GM23248 (cell line): Measurements from ENCODE around the gene LCN6. TPM values are rescaled to one million over a fixed set of nuclear protein-coding genes. Genes with fewer than 3 reads are reported as not detected.

Experiments
- DNase-seq: peaks from one replicate; pipeline ENCODE4 v3.0.0-alpha.2; 2015
- H2AFZ ChIP-seq: fragments of 200-600 bp; sonication (generic); 2 replicates; pipeline ENCODE4 v1.6.1; 2016; ENCODE audit warnings: antibody characterized with exemption
- H3F3A ChIP-seq: fragments of 200-600 bp; sonication (generic); 2 replicates; pipeline ENCODE4 v1.6.1; 2016; ENCODE audit warnings: mild to moderate bottlenecking, antibody characterized with exemption, mixed run types; ENCODE audit not compliant: insufficient read depth
- H3K27ac ChIP-seq: fragments of 200-600 bp; sonication (generic); 2 replicates; pipeline ENCODE4 v1.5.1; 2016; ENCODE audit warnings: mild to moderate bottlenecking
- H3K27me3 ChIP-seq: fragments of 200-600 bp; sonication (generic); replicated peaks from 2 replicates; pipeline ENCODE4 v1.6.1; 2016; ENCODE audit warnings: mild to moderate bottlenecking; ENCODE audit not compliant: insufficient read depth
- H3K36me3 ChIP-seq: fragments of 200-600 bp; sonication (generic); 2 replicates; pipeline ENCODE4 v1.6.1; 2016; ENCODE audit warnings: low read depth, mild to moderate bottlenecking
- H3K4me1 ChIP-seq: fragments of 200-600 bp; sonication (generic); 2 replicates; pipeline ENCODE4 v1.6.1; 2016; ENCODE audit warnings: mild to moderate bottlenecking; ENCODE audit not compliant: insufficient read depth
- H3K4me2 ChIP-seq: fragments of 200-600 bp; sonication (generic); one replicate; pipeline ENCODE4 v1.6.1; 2016; ENCODE audit warnings: mild to moderate bottlenecking; ENCODE audit not compliant: unreplicated experiment
- H3K4me3 ChIP-seq: fragments of 200-600 bp; sonication (generic); 2 replicates; pipeline ENCODE4 v1.5.1; 2016; ENCODE audit warnings: mild to moderate bottlenecking
- H3K79me2 ChIP-seq: fragments of 200-600 bp; sonication (generic); 2 replicates; pipeline ENCODE4 v1.6.1; 2016; ENCODE audit warnings: mild to moderate bottlenecking; ENCODE audit not compliant: insufficient read depth
- H3K9ac ChIP-seq: fragments of 200-600 bp; sonication (generic); 2 replicates; pipeline ENCODE4 v1.6.1; 2016; ENCODE audit warnings: mild to moderate bottlenecking
- H3K9me2 ChIP-seq: fragments of 200-600 bp; sonication (generic); 2 replicates; pipeline ENCODE4 v1.6.1; 2016; ENCODE audit warnings: mixed run types, mild to moderate bottlenecking, moderate library complexity; ENCODE audit not compliant: insufficient read depth
- H3K9me3 ChIP-seq: fragments of 200-600 bp; sonication (generic); one replicate; pipeline ENCODE4 v1.6.1; 2017; ENCODE audit warnings: low read depth
- H4K20me1 ChIP-seq: fragments of 200-600 bp; sonication (generic); 2 replicates; pipeline ENCODE4 v1.6.0; 2016; ENCODE audit not compliant: insufficient read depth
- EZH2 ChIP-seq: fragments of 200-600 bp; sonication (generic); IDR thresholded peaks from 2 replicates; pipeline ENCODE4 v1.6.1; 2018; ENCODE audit warnings: antibody characterized with exemption, mild to moderate bottlenecking; ENCODE audit not compliant: insufficient read depth, poor library complexity, severe bottlenecking
- EZH2phosphoT487 ChIP-seq: fragments of 200-600 bp; sonication (generic); IDR thresholded peaks from 2 replicates; pipeline ENCODE4 v1.6.1; 2018; ENCODE audit warnings: antibody characterized with exemption, moderate library complexity, mild to moderate bottlenecking, low read depth; ENCODE audit not compliant: insufficient read depth
- WGBS, 2 experiments: methylation state at CpG; one replicate each; pipeline ENCODE4 v1.1.6; 2015 to 2017; ENCODE audit warnings: low lambda C conversion rate in 2 of 2, low coverage in 1 of 2; ENCODE audit errors: missing lambda C conversion rate in 2 of 2; 5-methylcytosine and 5-hydroxymethylcytosine counted together
- in situ Hi-C: fragments of 300-500 bp; cut with MboI; formaldehyde crosslinking; loops from 2 replicates; pipeline ENCODE4 v1.15.0; 2020
- polyA plus RNA-seq: library from polyadenylated mRNA; unstranded; fragments of >200 nt; fragmentation: Nextera tagmentation; extraction: Ambion mirVana; gene quantifications from 2 replicates; pipeline ENCODE4 v1.2.1, GENCODE V29; 2016
- total RNA-seq: library from RNA; depleted of rRNA; stranded (reverse); fragments of >200 nt; shearing (Covaris generic); gene quantifications from 2 replicates; pipeline ENCODE4 v1.2.3, GENCODE V29; 2014

Gene LCN6
- total and polyA plus RNA-seq, 2 experiments from 2014 or later: not detected

GRCh38 chr9:136733611-136734010 lies 14.7 kb downstream of the LCN6 start:
- H3K9ac ChIP-seq: no peak overlapping the region
- H4K20me1 ChIP-seq: no peaks in the 10 kb centered on the region
- no peak for DNase-seq
- H2AFZ ChIP-seq: no peak overlapping the region
- H3K4me1 ChIP-seq: peaks cover 4% of the 10 kb centered on the region; the same call in 1 of the 2 replicates
- TF ChIP-seq EZH2phosphoT487 (no peak), EZH2 (no peak)
- 74 to 77% methylated on average over 12 of the region's 12 CpGs for WGBS, 2 experiments
- 0 out of 2 replicates have a peak, but pooled peaks cover 4% of the 10 kb centered on the region for H3F3A ChIP-seq
- H3K27me3 ChIP-seq: peaks cover 5% of the 10 kb centered on the region; the same call in 1 of the 2 replicates
- in situ Hi-C loops: no loop called here
- no peaks in the 10 kb centered on the region for H3K9me3 ChIP-seq
- H3K9me2 ChIP-seq: no peaks in the 10 kb centered on the region
- H3K4me3 ChIP-seq: no peak overlapping the region
- H3K79me2 ChIP-seq: peaks cover 32% of the 10 kb centered on the region
- H3K4me2 ChIP-seq: no peak overlapping the region
- H3K27ac ChIP-seq: no peak overlapping the region
- no peaks in the 10 kb centered on the region for H3K36me3 ChIP-seq

- DNase-seq: no peak
- peaks cover 35% of the 10 kb centered on the region for H3K79me2 ChIP-seq
- 61 to 68% methylated on average over 16 of the region's 16 CpGs for WGBS, 2 experiments
- peaks cover 4% of the 10 kb centered on the region; the same call in 1 of the 2 replicates for H3K4me1 ChIP-seq
- no peak for TF ChIP-seq EZH2phosphoT487
- no peak for TF ChIP-seq EZH2
- no peak overlapping the region for H3K4me3 ChIP-seq
- no peaks in the 10 kb centered on the region for H4K20me1 ChIP-seq
- H3K9me3 ChIP-seq: no peaks in the 10 kb centered on the region
- H3F3A ChIP-seq: 0 out of 2 replicates have a peak, but pooled peaks cover 4% of the 10 kb centered on the region
- H3K9me2 ChIP-seq: no peaks in the 10 kb centered on the region
- H3K27ac ChIP-seq: no peak overlapping the region
- in situ Hi-C loops: no loop called here
- H2AFZ ChIP-seq: no peak overlapping the region
- no peak overlapping the region for H3K9ac ChIP-seq
- H3K27me3 ChIP-seq: no peaks in the 10 kb centered on the region
- H3K36me3 ChIP-seq: no peaks in the 10 kb centered on the region
- no peak overlapping the region for H3K4me2 ChIP-seq
Measured at GRCh38 chr9:136732444-136733178, 15.7 kb downstream of the LCN6 start.

- Histone ChIP-seq H3K4me1 (peaks cover 20% of the 10 kb centered on the region), H3K4me3 (no peak overlapping the region), H3K9ac (no peak overlapping the region), H3K27ac (no peak overlapping the region), H3K27me3 (no peaks in the 10 kb centered on the region), H3K4me2 (no peak overlapping the region), H3K36me3 (peaks cover 5% of the 10 kb centered on the region; the same call in 1 of the 2 replicates), H4K20me1 (peaks cover 11% of the 10 kb centered on the region; the same call in 1 of the 2 replicates), H3F3A (peaks cover 23% of the 10 kb centered on the region; the same call in 1 of the 2 replicates), H2AFZ (no peak overlapping the region), H3K79me2 (peaks cover 59% of the 10 kb centered on the region), H3K9me2 (no peaks in the 10 kb centered on the region), H3K9me3 (no peaks in the 10 kb centered on the region)
- in situ Hi-C loops: no loop called here
- WGBS, 2 experiments: 97 to 98% methylated on average over 8 of the region's 8 CpGs
- DNase-seq: no peak
- TF ChIP-seq EZH2 (no peak), EZH2phosphoT487 (no peak)
Measured at GRCh38 chr9:136729926-136730325, 18.4 kb downstream of the LCN6 start.

DNA sequence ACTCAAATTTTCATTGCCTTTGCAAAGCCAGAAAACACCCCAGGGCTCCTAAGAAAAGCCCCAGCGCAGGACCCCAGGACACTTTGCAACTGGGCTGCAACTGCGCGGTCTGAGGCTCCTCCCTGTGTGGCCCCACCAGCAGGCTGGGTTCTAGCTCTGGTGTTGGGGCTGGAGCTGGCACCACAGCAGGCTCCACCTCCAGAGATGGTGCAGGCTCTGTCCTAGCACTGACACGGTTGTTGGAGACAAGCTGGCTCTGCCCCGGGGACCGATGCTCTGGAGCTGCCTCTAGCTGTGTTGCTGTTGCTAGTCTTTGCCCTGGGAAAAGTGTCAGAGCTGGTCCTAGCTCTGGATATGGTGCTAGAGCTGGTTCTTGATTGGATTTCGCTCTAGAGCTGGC lies 19.2 kb downstream of the LCN6 start:
- H3K4me3 ChIP-seq: peak overlapping the region; percentile 84
- H3K27ac ChIP-seq: 0 out of 2 replicates have a peak overlapping the region, but pooled peaks have one; percentile 20
- TF ChIP-seq EZH2phosphoT487 (no peak), EZH2 (no peak)
- H3K79me2 ChIP-seq: peaks cover 59% of the 10 kb centered on the region
- peak overlapping the region; percentile 98 for H3K4me2 ChIP-seq
- no peaks in the 10 kb centered on the region for H3K27me3 ChIP-seq
- H3K36me3 ChIP-seq: peaks cover 10% of the 10 kb centered on the region; the same call in 1 of the 2 replicates
- H3K4me1 ChIP-seq: peaks cover 20% of the 10 kb centered on the region
- no peaks in the 10 kb centered on the region for H3K9me2 ChIP-seq
- 32 to 34% methylated on average over 7 of the region's 7 CpGs for WGBS, 2 experiments
- in situ Hi-C loops: no loop called here
- peaks cover 30% of the 10 kb centered on the region for H3F3A ChIP-seq
- H2AFZ ChIP-seq: peak overlapping the region; percentile 71
- DNase-seq: peak; percentile 59
- H4K20me1 ChIP-seq: peaks cover 17% of the 10 kb centered on the region; the same call in 1 of the 2 replicates
- no peaks in the 10 kb centered on the region for H3K9me3 ChIP-seq
- H3K9ac ChIP-seq: peak overlapping the region; percentile 94
